Left ventricle myocardium inferior (tissue), 1 donor: ENCODE data around the gene ATXN7. TPM values are rescaled to one million over a fixed set of nuclear protein-coding genes. Genes with fewer than 3 reads are reported as not detected.

Experiments
- DNase-seq: peaks from one replicate; pipeline ENCODE4 v3.0.0-alpha.2; 2020
- H3K27ac ChIP-seq: fragments of 200-600 bp; replicated peaks from 2 replicates; pipeline ENCODE4 v1.8.0; 2021
- H3K27me3 ChIP-seq: fragments of 200-600 bp; 2 replicates; pipeline ENCODE4 v1.8.0; 2021; ENCODE audit warnings: low read depth
- H3K36me3 ChIP-seq: fragments of 200-600 bp; 2 replicates; pipeline ENCODE4 v1.8.0; 2021
- H3K4me1 ChIP-seq: fragments of 200-600 bp; 2 replicates; pipeline ENCODE4 v1.8.0; 2021
- H3K4me3 ChIP-seq: fragments of 200-600 bp; 2 replicates; pipeline ENCODE4 v1.8.0; 2021; ENCODE audit warnings: mild to moderate bottlenecking, moderate library complexity
- H3K9me3 ChIP-seq: fragments of 200-600 bp; replicated peaks from 2 replicates; pipeline ENCODE4 v1.8.0; 2021
- CTCF ChIP-seq: fragments of 200-600 bp; IDR thresholded peaks from 2 replicates; pipeline ENCODE4 v1.8.0; 2021; ENCODE audit warnings: antibody characterized with exemption, mild to moderate bottlenecking, borderline replicate concordance
- intact Hi-C: fragments of 100-400 bp; cut with micrococcal nuclease; formaldehyde crosslinking; loops from one replicate; pipeline ENCODE4 v1.11.0; 2022
- total RNA-seq: library from RNA; stranded (reverse); fragmentation: NEBNext Ultra II Directional; extraction: Animal tissue kit (Norgen Biotek cat#: 25700); gene quantifications from one replicate; pipeline ENCODE4 v1.2.1, GENCODE V29; 2021
- donor health status: DM: no; HTN: yes; CAD: no; lungs with severe emphysema.

ATXN7 gene
- total RNA-seq, 1 donor from 2014 or later: 12.1 TPM

GRCh38 chr3:63874769-63875168 lies 11.1 kb downstream of the ATXN7 start:
- Histone ChIP-seq H3K9me3 (no peaks in the 10 kb centered on the region), H3K27me3 (no peaks in the 10 kb centered on the region), H3K36me3 (no peaks in the 10 kb centered on the region), H3K4me3 (no peak overlapping the region), H3K4me1 (peaks cover 66% of the 10 kb centered on the region), H3K27ac (no peak overlapping the region)
- DNase-seq: no peak
- intact Hi-C loops: no loop called here
- TF ChIP-seq CTCF: no peak

GRCh38 chr3:63875510-63875909 lies 11.8 kb downstream of the ATXN7 start:
- no peak for DNase-seq
- Histone ChIP-seq H3K9me3 (no peaks in the 10 kb centered on the region), H3K4me3 (no peak overlapping the region), H3K36me3 (no peaks in the 10 kb centered on the region), H3K27me3 (no peaks in the 10 kb centered on the region), H3K4me1 (peaks cover 66% of the 10 kb centered on the region), H3K27ac (no peak overlapping the region)
- intact Hi-C loops: no loop called here
- no peak for TF ChIP-seq CTCF

DNA sequence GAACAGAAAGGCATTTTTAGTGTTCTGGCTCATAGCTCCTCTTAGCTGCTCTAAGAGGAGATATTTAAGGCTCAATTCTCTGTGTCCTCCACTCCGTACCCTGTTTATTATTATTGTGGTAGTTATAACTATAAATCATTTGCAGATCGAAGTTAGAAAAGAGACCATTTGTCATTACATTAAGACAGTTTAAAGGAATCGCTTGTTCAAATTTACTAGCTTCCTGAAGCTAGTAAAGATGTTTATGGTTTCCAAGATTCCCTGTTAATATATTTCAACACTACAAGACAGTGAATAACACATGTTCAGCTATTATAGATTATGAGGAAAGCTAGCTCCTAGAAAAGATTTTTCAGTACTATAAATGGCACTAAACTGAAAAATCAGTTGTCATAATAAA lies 12.6 kb downstream of the ATXN7 start:
- Histone ChIP-seq H3K4me3 (no peak overlapping the region), H3K36me3 (no peaks in the 10 kb centered on the region), H3K27me3 (no peaks in the 10 kb centered on the region), H3K9me3 (no peaks in the 10 kb centered on the region), H3K27ac (no peak overlapping the region), H3K4me1 (peaks cover 60% of the 10 kb centered on the region)
- TF ChIP-seq CTCF: no peak
- DNase-seq: no peak
- intact Hi-C loops: no loop called here

GRCh38 chr3:63877737-63878393 lies 14.2 kb downstream of the ATXN7 start:
- H3K9me3 ChIP-seq: no peaks in the 10 kb centered on the region
- TF ChIP-seq CTCF: no peak
- H3K4me3 ChIP-seq: no peak overlapping the region
- H3K4me1 ChIP-seq: peaks cover 54% of the 10 kb centered on the region
- intact Hi-C loops: no loop called here
- no peaks in the 10 kb centered on the region for H3K27me3 ChIP-seq
- DNase-seq: no peak
- no peak overlapping the region for H3K27ac ChIP-seq
- no peaks in the 10 kb centered on the region for H3K36me3 ChIP-seq

DNA sequence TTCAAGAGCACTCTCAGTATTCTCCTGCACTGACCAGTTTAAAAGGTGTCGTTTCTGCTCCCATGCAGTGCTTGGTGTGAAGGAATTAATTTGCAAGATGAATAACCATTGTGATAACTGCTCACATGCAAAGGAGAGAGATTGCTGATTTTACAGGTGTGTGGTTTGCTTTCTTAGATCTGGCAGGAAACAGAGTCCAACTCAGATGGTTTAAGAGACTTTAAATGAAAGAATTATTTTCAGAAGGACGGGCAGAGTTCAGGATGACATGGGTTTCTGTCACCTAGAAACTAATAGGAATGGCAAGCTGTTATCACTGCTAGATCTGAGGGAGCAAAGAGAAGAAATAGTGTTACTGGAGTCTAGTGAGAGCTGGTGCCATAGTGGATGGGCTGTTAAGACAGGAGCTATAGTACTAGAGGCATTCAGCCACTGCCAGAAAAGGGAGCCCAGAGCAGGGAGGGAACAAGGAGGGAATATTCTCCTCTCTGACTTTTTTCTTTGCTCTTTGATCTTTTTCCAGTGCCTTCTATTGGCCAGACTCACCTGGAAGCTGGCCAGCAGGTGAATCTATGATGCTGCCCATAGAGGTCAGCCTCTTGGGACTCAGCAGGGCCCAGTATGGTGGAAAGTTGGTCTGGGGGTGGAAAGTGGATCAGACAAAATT lies 14.9 kb downstream of the ATXN7 start:
- intact Hi-C loops: no loop called here
- H3K27ac ChIP-seq: no peak overlapping the region
- H3K9me3 ChIP-seq: no peaks in the 10 kb centered on the region
- no peak for TF ChIP-seq CTCF
- peaks cover 47% of the 10 kb centered on the region for H3K4me1 ChIP-seq
- no peak overlapping the region for H3K4me3 ChIP-seq
- no peaks in the 10 kb centered on the region for H3K27me3 ChIP-seq
- no peaks in the 10 kb centered on the region for H3K36me3 ChIP-seq
- no peak for DNase-seq
